ENCODE data around the gene UTP18. TPM values are rescaled to one million over a fixed set of nuclear protein-coding genes. Genes with fewer than 3 reads are reported as not detected.
"Not testable (repeated sequence)": the region's sequence is repeated elsewhere in the genome, so short reads cannot be mapped to it uniquely, and the experiment has no call there.

The UTP18 gene
- total RNA-seq, 4 donors from 2014 or later: 24.7 to 51.6 (median 31.1) TPM

DNA sequence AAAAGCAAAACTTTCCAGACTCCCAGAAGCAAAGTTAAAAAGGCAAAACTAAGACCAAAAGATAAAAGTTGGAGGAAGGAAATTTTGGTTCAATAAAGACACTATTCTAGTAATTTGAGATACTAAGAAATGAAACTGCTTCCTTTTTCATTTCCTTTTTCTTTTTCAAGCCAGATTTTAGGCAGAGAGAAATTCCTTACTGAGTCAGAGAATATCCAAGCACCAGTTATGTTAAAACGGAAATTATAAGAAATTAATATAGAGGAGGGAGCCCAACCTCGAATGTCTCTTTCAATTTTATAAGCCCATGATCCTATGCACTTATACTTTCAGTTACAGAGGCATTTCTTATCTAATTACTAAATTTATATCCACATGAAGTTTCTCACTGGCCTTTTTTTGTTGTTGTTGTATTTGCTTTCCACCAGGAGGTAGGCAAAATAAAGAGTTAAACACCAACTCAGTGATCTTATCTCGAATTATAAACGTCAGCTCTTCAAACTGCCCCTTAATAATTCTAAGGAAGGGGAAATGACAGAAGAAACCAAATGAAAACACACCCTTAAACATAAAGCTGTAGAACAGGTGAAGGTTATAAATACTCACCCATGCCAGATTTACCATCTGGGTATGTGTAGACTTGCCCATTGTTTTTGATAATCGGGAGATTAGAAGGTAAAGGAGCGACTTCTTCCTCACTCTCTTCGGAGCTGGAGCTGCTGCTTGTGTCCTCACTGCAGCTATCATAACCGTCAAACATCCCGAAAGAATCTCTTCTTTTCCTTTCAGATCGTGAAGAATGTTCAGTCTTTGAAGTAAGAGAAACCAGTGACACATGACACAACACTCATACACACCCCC lies 35.7 kb upstream of the UTP18 start:
- peaks cover 0 to 17% (median 0%) of the 10 kb centered on the region in 3 donors for H3K4me1 ChIP-seq
- no peak overlapping the region for H3K4me3 ChIP-seq
- H3K27ac ChIP-seq: peak overlapping the region in 1 of 4 donors; percentile 25
- H3K27me3 ChIP-seq: no peaks in the 10 kb centered on the region
- no peak for TF ChIP-seq EP300 (IDR thresholded peaks at IDR 0.05)
- TF ChIP-seq, protein P1, sequence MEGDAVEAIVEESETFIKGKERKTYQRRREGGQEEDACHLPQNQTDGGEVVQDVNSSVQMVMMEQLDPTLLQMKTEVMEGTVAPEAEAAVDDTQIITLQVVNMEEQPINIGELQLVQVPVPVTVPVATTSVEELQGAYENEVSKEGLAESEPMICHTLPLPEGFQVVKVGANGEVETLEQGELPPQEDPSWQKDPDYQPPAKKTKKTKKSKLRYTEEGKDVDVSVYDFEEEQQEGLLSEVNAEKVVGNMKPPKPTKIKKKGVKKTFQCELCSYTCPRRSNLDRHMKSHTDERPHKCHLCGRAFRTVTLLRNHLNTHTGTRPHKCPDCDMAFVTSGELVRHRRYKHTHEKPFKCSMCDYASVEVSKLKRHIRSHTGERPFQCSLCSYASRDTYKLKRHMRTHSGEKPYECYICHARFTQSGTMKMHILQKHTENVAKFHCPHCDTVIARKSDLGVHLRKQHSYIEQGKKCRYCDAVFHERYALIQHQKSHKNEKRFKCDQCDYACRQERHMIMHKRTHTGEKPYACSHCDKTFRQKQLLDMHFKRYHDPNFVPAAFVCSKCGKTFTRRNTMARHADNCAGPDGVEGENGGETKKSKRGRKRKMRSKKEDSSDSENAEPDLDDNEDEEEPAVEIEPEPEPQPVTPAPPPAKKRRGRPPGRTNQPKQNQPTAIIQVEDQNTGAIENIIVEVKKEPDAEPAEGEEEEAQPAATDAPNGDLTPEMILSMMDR (IDR thresholded peaks at IDR 0.05): no peak
- TF ChIP-seq POLR2A (IDR thresholded peaks at IDR 0.05): no peak
- H3K36me3 ChIP-seq: peaks cover 8 to 52% of the 10 kb centered on the region in 2 donors
- H3K9me3 ChIP-seq: no peaks in the 10 kb centered on the region
- ATAC-seq: no peak
- 39 to 42% methylated on average over 10 of the region's 10 CpGs for WGBS, 2 donors (ENCODE audit: low coverage in 1 of 2)

- not testable (repeated sequence) for H3K27me3 ChIP-seq, H3K27ac ChIP-seq, ATAC-seq, H3K9me3 ChIP-seq, H3K4me3 ChIP-seq
- 88 to 91% methylated on average over 6 of the region's 7 CpGs for WGBS, 2 donors (ENCODE audit: low coverage in 1 of 2)
- Histone ChIP-seq H3K36me3 (peaks cover under 1 to 43% of the 10 kb centered on the region in 2 donors), H3K4me1 (peaks cover 0 to 19% (median 0%) of the 10 kb centered on the region in 3 donors)
Measured at GRCh38 chr17:51225523-51225922, 34.8 kb upstream of the UTP18 start.

DNA sequence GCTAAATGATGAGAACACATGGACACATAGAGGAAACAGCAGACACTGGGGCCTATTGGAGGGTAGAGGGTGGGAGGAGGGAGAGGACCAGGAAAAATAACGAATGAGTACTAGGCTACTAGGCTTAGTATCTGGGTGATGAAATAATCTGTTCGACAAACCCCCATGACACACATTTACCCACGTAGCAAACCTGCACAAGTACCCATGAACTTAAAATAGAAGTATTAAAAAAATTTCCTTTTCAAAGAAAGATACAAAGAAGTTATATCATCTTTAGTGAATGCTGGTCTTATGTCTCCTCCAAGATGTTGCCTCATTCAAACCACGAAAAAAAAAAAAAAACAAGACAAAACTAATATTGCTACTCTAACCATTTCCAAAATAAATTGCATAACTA lies 32.2 kb upstream of the UTP18 start:
- H3K4me3 ChIP-seq: no peak overlapping the region
- H3K27ac ChIP-seq: no peak overlapping the region
- peaks cover 0 to 17% of the 10 kb centered on the region in 2 donors for H3K36me3 ChIP-seq
- H3K27me3 ChIP-seq: no peaks in the 10 kb centered on the region
- ATAC-seq: peak; percentile 41
- WGBS, 2 donors (ENCODE audit: low coverage in 1 of 2): 56 to 66% methylated on average over 4 of the region's 4 CpGs
- TF ChIP-seq POLR2AphosphoS5 (IDR thresholded peaks at IDR 0.05) (no peak), EP300 (IDR thresholded peaks at IDR 0.05) (no peak), POLR2A (IDR thresholded peaks at IDR 0.05) (no peak)
- TF ChIP-seq, protein P1 (IDR thresholded peaks at IDR 0.05): no peak
- no peaks in the 10 kb centered on the region for H3K9me3 ChIP-seq
- peaks cover 0 to 21% (median 0%) of the 10 kb centered on the region in 3 donors for H3K4me1 ChIP-seq

- Histone ChIP-seq H3K27ac (no peak overlapping the region), H3K4me1 (peaks cover 0 to 5% (median 0%) of the 10 kb centered on the region in 3 donors), H3K27me3 (no peaks in the 10 kb centered on the region), H3K9me3 (no peaks in the 10 kb centered on the region), H3K36me3 (no peaks in the 10 kb centered on the region), H3K4me3 (no peak overlapping the region)
- no peak for ATAC-seq
- TF ChIP-seq EP300 (IDR thresholded peaks at IDR 0.05): no peak
- no peak for TF ChIP-seq POLR2AphosphoS5 (IDR thresholded peaks at IDR 0.05)
- TF ChIP-seq, protein P1 (IDR thresholded peaks at IDR 0.05): no peak
- no peak for TF ChIP-seq POLR2A (IDR thresholded peaks at IDR 0.05)
- 97 to 100% methylated on average over 3 of the region's 3 CpGs for WGBS, 2 donors (ENCODE audit: low coverage in 1 of 2)
Measured at GRCh38 chr17:51229889-51230288, 30.5 kb upstream of the UTP18 start.

GRCh38 chr17:51230306-51230705 lies 30.0 kb upstream of the UTP18 start:
- Histone ChIP-seq H3K36me3 (no peaks in the 10 kb centered on the region), H3K9me3 (no peaks in the 10 kb centered on the region), H3K4me3 (no peak overlapping the region), H3K27me3 (no peaks in the 10 kb centered on the region), H3K4me1 (peaks cover 0 to 4% (median 0%) of the 10 kb centered on the region in 3 donors), H3K27ac (no peak overlapping the region)
- WGBS, 2 donors (ENCODE audit: low coverage in 1 of 2): 74 to 79% methylated on average over 4 of the region's 4 CpGs
- TF ChIP-seq POLR2AphosphoS5 (IDR thresholded peaks at IDR 0.05) (no peak), EP300 (IDR thresholded peaks at IDR 0.05) (no peak), POLR2A (IDR thresholded peaks at IDR 0.05) (no peak)
- TF ChIP-seq, protein P1 (IDR thresholded peaks at IDR 0.05): no peak
- no peak for ATAC-seq
